NB4 (cell line): ENCODE data around the gene COQ7.

ENCODE experiments used
- DNase-seq: peaks from one replicate; pipeline ENCODE4 v3.0.0; 2010; ENCODE audit warnings: low read depth
- H3K4me3 ChIP-seq: one replicate; pipeline ENCODE4 v1.5.1; 2011; ENCODE audit warnings: mild to moderate bottlenecking, low read depth, low read length, moderate library complexity
- MYC ChIP-seq: IDR thresholded peaks from 2 replicates; pipeline ENCODE4 v1.6.1; 2011; ENCODE audit warnings: low read depth, low read length
- POLR2A ChIP-seq: IDR thresholded peaks from 2 replicates; pipeline ENCODE4 v1.6.1; 2011; ENCODE audit warnings: mild to moderate bottlenecking; ENCODE audit not compliant: insufficient read length; ENCODE audit errors: extremely low read depth
- TF ChIP-seq, protein P1 (sequence below): IDR thresholded peaks from 2 replicates; pipeline ENCODE4 v1.6.1; 2011; ENCODE audit warnings: low read depth, low read length
- TF ChIP-seq, protein P2 (sequence below): IDR thresholded peaks from one replicate; pipeline ENCODE4 v1.5.1; 2012; ENCODE audit warnings: low read depth, low read length

COQ7 gene

DNA sequence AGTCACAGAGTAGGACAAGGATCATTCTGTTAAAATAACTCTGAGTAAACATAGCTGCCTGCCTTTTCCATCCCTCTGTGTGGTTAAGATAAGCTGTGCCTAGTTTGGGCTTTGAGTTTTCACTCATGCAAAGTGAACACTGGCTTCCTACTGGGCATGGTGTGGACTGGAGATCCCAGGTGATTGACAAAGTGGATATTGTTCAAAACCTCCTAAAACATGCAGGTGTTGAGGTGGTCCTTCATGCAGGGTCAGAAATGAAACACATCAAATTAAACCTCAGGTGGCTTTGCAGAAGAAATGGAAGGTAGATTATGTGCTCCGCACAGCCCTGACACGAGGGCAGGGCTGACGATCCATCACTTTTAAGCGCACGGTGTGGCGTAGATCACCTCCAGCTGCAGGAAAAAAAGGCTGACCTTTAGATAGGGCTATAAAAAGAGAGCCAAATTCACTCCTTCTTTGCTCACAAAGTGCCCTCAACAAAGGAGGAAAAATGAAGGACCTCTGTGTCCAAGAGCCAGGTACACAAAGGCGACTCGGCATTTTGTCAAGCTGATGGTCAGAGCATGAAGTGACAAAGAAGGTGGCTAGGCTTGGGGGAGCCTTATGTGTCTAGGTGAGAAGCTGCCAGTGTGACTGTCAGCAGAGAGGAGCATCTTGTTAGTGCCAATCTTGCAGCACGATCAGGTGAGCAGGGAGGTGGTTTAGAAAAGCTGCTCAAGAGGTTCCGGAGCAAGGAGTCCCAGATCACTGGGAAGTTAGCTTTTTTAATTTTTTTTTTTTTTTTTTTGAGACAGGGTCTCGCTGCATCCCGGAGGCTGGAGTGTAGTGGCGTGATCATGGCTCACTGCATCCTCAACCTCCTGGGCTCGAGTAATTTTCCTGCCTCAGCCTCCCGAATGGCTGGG, 26.5 kb downstream of the COQ7 start:
- TF ChIP-seq POLR2A (no peak), MYC (no peak)
- TF ChIP-seq, protein P1, sequence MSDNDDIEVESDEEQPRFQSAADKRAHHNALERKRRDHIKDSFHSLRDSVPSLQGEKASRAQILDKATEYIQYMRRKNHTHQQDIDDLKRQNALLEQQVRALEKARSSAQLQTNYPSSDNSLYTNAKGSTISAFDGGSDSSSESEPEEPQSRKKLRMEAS: no peak
- TF ChIP-seq, protein P2, sequence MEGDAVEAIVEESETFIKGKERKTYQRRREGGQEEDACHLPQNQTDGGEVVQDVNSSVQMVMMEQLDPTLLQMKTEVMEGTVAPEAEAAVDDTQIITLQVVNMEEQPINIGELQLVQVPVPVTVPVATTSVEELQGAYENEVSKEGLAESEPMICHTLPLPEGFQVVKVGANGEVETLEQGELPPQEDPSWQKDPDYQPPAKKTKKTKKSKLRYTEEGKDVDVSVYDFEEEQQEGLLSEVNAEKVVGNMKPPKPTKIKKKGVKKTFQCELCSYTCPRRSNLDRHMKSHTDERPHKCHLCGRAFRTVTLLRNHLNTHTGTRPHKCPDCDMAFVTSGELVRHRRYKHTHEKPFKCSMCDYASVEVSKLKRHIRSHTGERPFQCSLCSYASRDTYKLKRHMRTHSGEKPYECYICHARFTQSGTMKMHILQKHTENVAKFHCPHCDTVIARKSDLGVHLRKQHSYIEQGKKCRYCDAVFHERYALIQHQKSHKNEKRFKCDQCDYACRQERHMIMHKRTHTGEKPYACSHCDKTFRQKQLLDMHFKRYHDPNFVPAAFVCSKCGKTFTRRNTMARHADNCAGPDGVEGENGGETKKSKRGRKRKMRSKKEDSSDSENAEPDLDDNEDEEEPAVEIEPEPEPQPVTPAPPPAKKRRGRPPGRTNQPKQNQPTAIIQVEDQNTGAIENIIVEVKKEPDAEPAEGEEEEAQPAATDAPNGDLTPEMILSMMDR: no peak
- DNase-seq: no peak
- H3K4me3 ChIP-seq: no peak overlapping the region

DNA sequence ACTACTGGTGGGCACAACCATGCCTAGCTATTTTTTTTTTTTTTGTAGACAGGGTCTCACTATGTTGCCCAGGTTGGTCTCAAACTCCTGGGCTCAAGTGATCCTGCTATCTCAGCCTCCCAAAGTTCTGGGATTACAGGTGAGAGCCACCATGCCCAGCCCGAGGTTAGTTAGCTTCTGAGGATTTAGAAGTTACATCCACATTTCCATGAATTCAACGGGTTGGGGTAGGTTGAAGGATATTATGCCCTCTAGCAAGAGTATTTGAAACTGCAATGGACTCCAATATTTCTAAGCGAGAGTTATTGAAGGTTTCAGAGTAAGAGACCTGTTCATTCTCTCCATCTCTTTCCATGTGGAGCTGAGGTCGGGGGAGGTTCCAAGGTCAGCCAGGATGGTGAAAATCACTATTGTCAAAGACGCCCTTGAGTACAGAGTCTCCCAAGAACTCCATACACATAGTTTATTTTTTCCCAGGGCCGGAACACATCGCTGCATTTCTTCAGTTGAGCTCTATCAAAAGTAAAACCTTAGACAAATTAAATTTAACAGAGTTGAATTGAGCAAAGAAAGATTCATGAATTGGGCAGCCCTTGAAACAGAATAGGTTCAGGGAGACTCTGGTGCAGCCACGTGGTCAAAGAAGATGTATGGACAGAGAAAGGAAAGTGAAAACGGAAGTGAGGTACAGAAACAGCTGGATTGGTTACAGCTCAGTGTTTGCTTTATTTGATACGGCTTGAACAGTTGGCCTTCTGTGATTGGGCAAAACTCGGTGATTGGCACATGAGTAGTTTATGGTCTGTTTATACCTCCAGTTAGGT, 27.3 kb downstream of the COQ7 start:
- H3K4me3 ChIP-seq: no peak overlapping the region
- TF ChIP-seq MYC (no peak), POLR2A (no peak)
- TF ChIP-seq, protein P1: peak; percentile 45; the same call in 1 of the 2 replicates
- TF ChIP-seq, protein P2: no peak
- DNase-seq: peak; percentile 22

DNA sequence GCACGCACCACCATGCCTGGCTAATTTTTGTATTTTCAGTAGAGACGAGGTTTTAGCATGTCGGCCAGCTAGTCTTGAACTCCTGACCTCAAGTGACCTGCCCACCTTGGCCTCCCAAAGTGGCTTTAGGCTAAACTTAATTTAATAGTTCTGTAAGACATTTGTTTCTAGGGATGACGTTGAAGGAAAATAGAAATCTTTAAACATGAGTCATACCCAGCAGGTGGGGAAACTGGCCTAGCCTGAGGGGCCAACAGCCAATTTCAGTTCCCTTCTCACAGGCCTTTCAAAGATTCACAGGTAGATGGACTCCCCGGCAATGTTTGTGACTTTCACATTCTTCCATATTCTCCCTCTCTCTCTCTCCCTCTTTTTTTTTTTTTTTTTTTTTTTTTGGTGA, 28.2 kb downstream of the COQ7 start:
- DNase-seq: no peak
- no peak overlapping the region for H3K4me3 ChIP-seq
- no peak for TF ChIP-seq POLR2A
- TF ChIP-seq, protein P1: no peak
- TF ChIP-seq, protein P2: no peak
- no peak for TF ChIP-seq MYC

DNA sequence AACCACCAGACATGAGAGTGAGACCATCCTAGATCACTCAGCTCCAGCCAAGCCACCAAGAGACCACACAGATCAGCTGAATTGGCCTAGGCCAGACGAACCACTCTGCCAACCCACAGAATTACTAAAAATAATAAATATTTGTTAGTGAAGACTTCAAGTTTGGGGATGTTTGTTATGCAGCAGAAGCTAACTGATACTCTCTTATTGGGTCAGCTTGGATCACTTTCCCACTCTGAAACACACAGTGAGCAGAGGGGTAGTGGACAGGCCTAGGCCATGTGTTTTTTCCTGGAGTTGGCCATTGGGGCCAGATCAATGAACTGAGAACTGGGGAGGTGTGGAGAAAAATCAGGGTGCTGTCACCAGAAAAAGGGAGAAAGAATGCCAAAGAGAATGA, 30.8 kb downstream of the COQ7 start:
- TF ChIP-seq, protein P1: no peak
- no peak for TF ChIP-seq POLR2A
- TF ChIP-seq, protein P2: no peak
- no peak for TF ChIP-seq MYC
- no peak for DNase-seq

DNA sequence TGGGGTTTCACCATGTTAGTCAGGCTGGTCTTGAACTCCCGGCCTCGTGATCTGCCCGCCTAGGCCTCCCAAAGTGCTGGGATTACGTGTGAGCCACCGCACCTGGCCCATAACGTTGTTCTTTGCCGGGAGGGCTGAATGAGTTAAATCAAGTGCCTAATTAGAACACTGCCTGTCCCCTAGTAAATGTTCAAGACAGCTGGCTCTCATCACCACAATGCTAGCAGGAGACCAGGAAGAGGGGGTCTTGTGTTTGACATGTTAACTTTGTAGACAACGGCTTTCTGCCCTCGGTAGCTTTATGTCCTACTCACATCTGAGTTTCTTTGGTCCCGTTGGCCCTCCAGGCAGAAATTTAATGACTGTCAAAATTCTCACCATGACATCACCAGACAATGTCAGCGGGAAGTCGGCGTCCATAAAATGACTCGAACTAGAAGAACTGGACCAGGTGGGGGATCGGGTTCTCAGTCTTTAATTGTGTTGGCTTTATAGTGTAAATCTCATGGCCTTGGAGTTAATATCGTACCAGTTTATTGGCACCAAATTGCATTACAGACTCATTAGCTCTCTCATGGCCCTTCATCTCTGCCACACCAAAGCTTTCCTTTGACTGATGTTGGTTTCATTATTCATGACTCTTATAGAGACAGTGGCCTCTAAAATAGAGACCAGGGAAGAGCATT, 34.9 kb downstream of the COQ7 start:
- TF ChIP-seq, protein P2: no peak
- TF ChIP-seq, protein P1: no peak
- TF ChIP-seq POLR2A (no peak), MYC (no peak)
- no peak for DNase-seq
- no peak overlapping the region for H3K4me3 ChIP-seq

More for the DNA sequence above, 30.8 kb downstream of the COQ7 start:
- H3K4me3 ChIP-seq: no peak overlapping the region
